ENCODE data around the gene CNN2.

GRCh38 chr19:1000591-1001537 is 25.5 kb upstream of the CNN2 start:
- TF ChIP-seq CTCF (IDR thresholded peaks at IDR 0.05) (no peak), POLR2AphosphoS5 (IDR thresholded peaks at IDR 0.05) (no peak)

All from transverse colon (tissue), 4 donors.